Measurements from ENCODE around the gene DLGAP3. TPM values are rescaled to one million over a fixed set of nuclear protein-coding genes. Genes with fewer than 3 reads are reported as not detected.

Gene DLGAP3
- total RNA-seq, 2 donors from 2014 or later, result 0.52 to 2.3 TPM

- DNase-seq, result peak in 2 of 4 donors; percentile 24 to 39
- H3K4me1 ChIP-seq, result peaks cover 75% of the 10 kb centered on the region
- intact Hi-C loops (cut with DNase I), result no loop called here
- H3K27me3 ChIP-seq, result no peaks in the 10 kb centered on the region
- peak overlapping the region in 2 of 4 donors; percentile 45 to 65 for H3K27ac ChIP-seq
- ATAC-seq, result peak; percentile 51
- no peak overlapping the region for H3K4me3 ChIP-seq
- whole genome bisulfite sequencing, 2 donors, result 36 to 38% methylated on average over 14 of the region's 14 CpGs
- H3K36me3 ChIP-seq (replicated peaks in 1 of 2; ENCODE audit: insufficient read depth in 1 of 2, low read depth in 2 of 2), result no peaks in the 10 kb centered on the region
- H3K9me3 ChIP-seq, result no peaks in the 10 kb centered on the region
- TF ChIP-seq CTCF (IDR thresholded peaks at IDR 0.05) (no peak), POLR2A (IDR thresholded peaks at IDR 0.05) (no peak)
Measured at GRCh38 chr1:34843392-34844251, 85.8 kb downstream of the DLGAP3 start.

DNA sequence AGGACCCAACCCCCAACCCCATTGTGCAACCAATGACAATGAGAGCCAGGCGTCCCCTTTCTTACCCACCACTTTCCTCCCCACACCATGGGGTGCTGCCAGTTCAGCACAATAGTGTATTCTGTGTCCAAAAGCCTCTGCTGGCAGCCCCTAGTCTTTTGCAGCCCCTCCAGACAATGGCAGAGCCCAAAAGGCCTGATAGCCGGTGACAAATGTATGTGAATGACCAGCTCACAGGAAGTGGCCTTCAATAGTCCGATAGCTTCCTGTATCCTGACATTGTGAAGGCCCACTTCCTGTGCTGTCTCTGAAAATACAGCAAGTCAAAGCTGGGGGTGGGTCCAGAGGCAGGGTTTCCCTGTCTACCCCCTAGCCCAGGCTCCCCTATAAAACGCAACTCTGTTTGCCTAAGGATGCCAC is 86.5 kb downstream of the DLGAP3 start:
- Histone ChIP-seq H3K27ac (peak overlapping the region in 2 of 4 donors; percentile 0 to 65), H3K27me3 (no peaks in the 10 kb centered on the region), H3K9me3 (no peaks in the 10 kb centered on the region), H3K4me1 (peaks cover 69% of the 10 kb centered on the region), H3K4me3 (no peak overlapping the region), H3K36me3 (replicated peaks in 1 of 2; ENCODE audit: insufficient read depth in 1 of 2, low read depth in 2 of 2) (no peaks in the 10 kb centered on the region)
- DNase-seq, result no peak
- intact Hi-C loops (cut with DNase I), result no loop called here
- TF ChIP-seq POLR2A (IDR thresholded peaks at IDR 0.05), result no peak
- no peak for TF ChIP-seq CTCF (IDR thresholded peaks at IDR 0.05)
- WGBS, 2 donors, result 67 to 89% methylated on average over 2 to 4 of the region's 4 CpGs
- ATAC-seq, result no peak

DNA sequence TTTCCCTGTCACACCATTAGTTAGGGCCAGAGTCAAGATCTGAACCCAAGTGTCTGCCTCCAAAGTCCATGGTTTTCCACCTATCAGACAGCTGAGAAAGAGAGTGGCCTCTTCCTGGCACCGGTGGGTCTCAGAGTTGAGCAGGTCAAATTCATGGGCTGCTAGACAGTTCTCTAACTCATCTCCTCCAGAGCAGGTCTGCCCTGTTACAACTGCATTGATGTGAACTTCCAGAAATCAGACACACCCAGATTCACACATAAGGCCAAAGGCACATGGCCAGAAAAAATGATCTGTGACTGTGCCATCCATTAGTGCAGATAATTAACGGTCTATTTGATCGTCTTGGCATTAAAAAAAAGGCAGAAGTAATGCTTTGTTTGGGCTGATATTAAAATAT is 87.4 kb downstream of the DLGAP3 start:
- intact Hi-C loops (cut with DNase I), result no loop called here
- no peak overlapping the region for H3K27ac ChIP-seq

GRCh38 chr1:34840426-34840825 is 89.0 kb downstream of the DLGAP3 start:
- no peaks in the 10 kb centered on the region for H3K9me3 ChIP-seq
- peaks cover 44% of the 10 kb centered on the region for H3K4me1 ChIP-seq
- no peak for TF ChIP-seq CTCF (IDR thresholded peaks at IDR 0.05)
- TF ChIP-seq POLR2A (IDR thresholded peaks at IDR 0.05), result no peak
- DNase-seq (peak in 1 of 4 donors; percentile 7), ATAC-seq (no peak)
- intact Hi-C loops (cut with DNase I), result no loop called here
- H3K27ac ChIP-seq, result no peak overlapping the region
- H3K4me3 ChIP-seq, result no peak overlapping the region
- WGBS, 2 donors, result 57 to 79% methylated on average over 3 of the region's 3 CpGs
- H3K27me3 ChIP-seq, result no peaks in the 10 kb centered on the region
- no peaks in the 10 kb centered on the region for H3K36me3 ChIP-seq (replicated peaks in 1 of 2; ENCODE audit: insufficient read depth in 1 of 2, low read depth in 2 of 2)

More for the DNA sequence above, 87.4 kb downstream of the DLGAP3 start:
- Histone ChIP-seq H3K27me3 (no peaks in the 10 kb centered on the region), H3K4me3 (no peak overlapping the region), H3K36me3 (replicated peaks in 1 of 2; ENCODE audit: insufficient read depth in 1 of 2, low read depth in 2 of 2) (no peaks in the 10 kb centered on the region), H3K4me1 (peaks cover 60% of the 10 kb centered on the region), H3K9me3 (no peaks in the 10 kb centered on the region)
- no peak for DNase-seq
- TF ChIP-seq POLR2A (IDR thresholded peaks at IDR 0.05) (no peak), CTCF (IDR thresholded peaks at IDR 0.05) (no peak)
- ATAC-seq, result no peak
- WGBS, 2 donors, result 41 to 74% methylated on average over 3 of the region's 3 CpGs

Measured in body of pancreas (tissue), 4 donors.